ENCODE data around the gene RNF43.

DNA sequence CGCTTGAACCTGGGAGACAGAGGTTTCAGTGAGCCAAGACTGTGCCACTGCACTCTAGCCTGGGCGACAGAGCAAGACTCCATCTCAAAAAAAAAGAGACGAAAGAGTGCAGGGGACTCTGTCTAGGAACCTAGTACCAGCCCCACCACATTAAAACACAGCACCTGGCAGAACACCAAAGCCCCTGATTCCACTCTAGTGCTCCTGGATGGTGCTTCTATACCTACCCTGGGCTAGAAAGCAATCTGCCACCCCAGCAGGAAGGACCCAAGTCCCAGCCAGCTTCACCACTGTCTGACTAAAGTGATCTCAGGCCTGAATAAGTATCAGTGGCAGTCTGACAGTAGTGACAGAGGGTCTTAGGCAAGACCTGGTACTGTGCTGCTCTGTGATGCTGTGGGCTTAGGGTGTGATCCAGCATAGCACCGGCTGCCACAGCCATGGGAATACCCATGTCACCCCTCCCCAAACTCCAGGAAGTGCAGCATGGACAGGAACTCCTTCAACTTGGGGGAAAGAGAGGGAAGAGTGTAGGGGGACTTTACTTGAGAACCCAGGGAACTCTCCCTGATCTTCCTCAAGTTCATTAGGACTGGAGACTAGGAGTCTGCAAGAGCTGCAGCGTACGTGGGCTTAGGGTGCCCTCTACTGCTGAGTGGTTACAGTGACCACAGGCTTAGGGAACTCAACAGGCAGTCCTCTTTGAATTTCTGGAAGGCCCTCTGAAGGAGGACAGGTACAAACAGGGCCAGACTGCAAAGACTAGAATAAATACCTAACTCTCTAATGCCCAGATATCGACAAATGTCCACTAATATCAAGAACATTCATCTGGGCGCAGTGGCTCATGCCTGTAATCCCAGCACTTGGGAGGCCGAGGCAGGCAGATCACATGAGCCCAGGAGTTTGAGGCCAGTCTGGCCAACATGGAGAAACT, 30.0 kb upstream of the RNF43 start:
- TF ChIP-seq, protein P1, sequence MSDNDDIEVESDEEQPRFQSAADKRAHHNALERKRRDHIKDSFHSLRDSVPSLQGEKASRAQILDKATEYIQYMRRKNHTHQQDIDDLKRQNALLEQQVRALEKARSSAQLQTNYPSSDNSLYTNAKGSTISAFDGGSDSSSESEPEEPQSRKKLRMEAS (IDR thresholded peaks at IDR 0.05; ENCODE audit: low read depth) = no peak
- TF ChIP-seq, protein P2, sequence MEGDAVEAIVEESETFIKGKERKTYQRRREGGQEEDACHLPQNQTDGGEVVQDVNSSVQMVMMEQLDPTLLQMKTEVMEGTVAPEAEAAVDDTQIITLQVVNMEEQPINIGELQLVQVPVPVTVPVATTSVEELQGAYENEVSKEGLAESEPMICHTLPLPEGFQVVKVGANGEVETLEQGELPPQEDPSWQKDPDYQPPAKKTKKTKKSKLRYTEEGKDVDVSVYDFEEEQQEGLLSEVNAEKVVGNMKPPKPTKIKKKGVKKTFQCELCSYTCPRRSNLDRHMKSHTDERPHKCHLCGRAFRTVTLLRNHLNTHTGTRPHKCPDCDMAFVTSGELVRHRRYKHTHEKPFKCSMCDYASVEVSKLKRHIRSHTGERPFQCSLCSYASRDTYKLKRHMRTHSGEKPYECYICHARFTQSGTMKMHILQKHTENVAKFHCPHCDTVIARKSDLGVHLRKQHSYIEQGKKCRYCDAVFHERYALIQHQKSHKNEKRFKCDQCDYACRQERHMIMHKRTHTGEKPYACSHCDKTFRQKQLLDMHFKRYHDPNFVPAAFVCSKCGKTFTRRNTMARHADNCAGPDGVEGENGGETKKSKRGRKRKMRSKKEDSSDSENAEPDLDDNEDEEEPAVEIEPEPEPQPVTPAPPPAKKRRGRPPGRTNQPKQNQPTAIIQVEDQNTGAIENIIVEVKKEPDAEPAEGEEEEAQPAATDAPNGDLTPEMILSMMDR (IDR thresholded peaks at IDR 0.05) = peak; percentile 88
- TF ChIP-seq POLR2AphosphoS5 (IDR thresholded peaks at IDR 0.05; ENCODE audit: low read depth, low read length) (no peak), EP300 (IDR thresholded peaks at IDR 0.05; ENCODE audit: borderline replicate concordance in 1 of 2, low read depth in 1 of 2, low read length in 1 of 2) (no peak), NRF1 (IDR thresholded peaks at IDR 0.05; ENCODE audit: low read depth, low read length) (no peak), EZH2phosphoT487 (IDR thresholded peaks at IDR 0.05; ENCODE audit: borderline replicate concordance, low read depth) (no peak), CHD2 (IDR thresholded peaks at IDR 0.05; ENCODE audit: low read length, partially characterized antibody) (no peak), TAF1 (IDR thresholded peaks at IDR 0.05; ENCODE audit: borderline replicate concordance, low read depth, low read length) (no peak), RAD21 (IDR thresholded peaks at IDR 0.05; ENCODE audit: low read length) (peak; percentile 98)
- TF ChIP-seq, protein P3, sequence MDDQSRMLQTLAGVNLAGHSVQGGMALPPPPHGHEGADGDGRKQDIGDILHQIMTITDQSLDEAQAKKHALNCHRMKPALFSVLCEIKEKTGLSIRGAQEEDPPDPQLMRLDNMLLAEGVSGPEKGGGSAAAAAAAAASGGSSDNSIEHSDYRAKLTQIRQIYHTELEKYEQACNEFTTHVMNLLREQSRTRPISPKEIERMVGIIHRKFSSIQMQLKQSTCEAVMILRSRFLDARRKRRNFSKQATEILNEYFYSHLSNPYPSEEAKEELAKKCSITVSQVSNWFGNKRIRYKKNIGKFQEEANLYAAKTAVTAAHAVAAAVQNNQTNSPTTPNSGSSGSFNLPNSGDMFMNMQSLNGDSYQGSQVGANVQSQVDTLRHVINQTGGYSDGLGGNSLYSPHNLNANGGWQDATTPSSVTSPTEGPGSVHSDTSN (IDR thresholded peaks at IDR 0.05) = no peak

All from SK-N-SH (cell line).